B cell (primary cell): Measurements from ENCODE around the gene WNK1. TPM values are rescaled to one million over a fixed set of nuclear protein-coding genes. Genes with fewer than 3 reads are reported as not detected.

Source experiments
- ATAC-seq: fragments of 200-7000 bp; cut with Tn5 transposase; one replicate; pipeline ENCODE4 v1.10.0; 2021; ENCODE audit warnings: low read depth, mild to moderate bottlenecking, moderate number of reproducible peaks, moderate library complexity
- CTCF ChIA-PET: fragments of 350-600 bp; sonication (Branson Sonifier 250); formaldehyde crosslinking; loops from one replicate; lab custom pipeline; 2021; ENCODE audit warnings: antibody characterized with exemption, inconsistent platforms; lab: Charles Lee
- POLR2A ChIA-PET: fragments of 350-600 bp; sonication (Branson Sonifier 250); formaldehyde crosslinking; loops from one replicate; lab custom pipeline; 2021; ENCODE audit warnings: antibody characterized with exemption; lab: Charles Lee
- DNase-seq: peaks from one replicate; pipeline ENCODE4 v3.0.0; 2013
- H2AFZ ChIP-seq: 2 replicates; pipeline ENCODE4 v1.6.1; 2012; ENCODE audit warnings: mild to moderate bottlenecking, low read depth, low read length; ENCODE audit not compliant: insufficient read depth, poor library complexity, severe bottlenecking
- H3K27ac ChIP-seq, 2 donors: 1 replicate in 1 of 2; 2 replicates in 1 of 2; pipeline ENCODE4 v1.5.1; 2012 to 2013; ENCODE audit warnings: low read length in 2 of 2, mild to moderate bottlenecking in 2 of 2, moderate library complexity in 1 of 2
- H3K27me3 ChIP-seq, 4 experiments: fragments of 200-600 bp in 1 of 4; sonication (generic) in 1 of 4; replicated peaks in 1 of 4; 1 replicate in 2 of 4; 2 replicates in 2 of 4; pipeline versions ENCODE4 v1.6.1 to v1.7.0; 2013 to 2016; ENCODE audit warnings: low read length in 3 of 4, mild to moderate bottlenecking in 2 of 4, mixed read lengths in 1 of 4, moderate library complexity in 1 of 4; ENCODE audit not compliant: insufficient read depth in 4 of 4, control insufficient read depth in 3 of 4; ENCODE audit errors: control extremely low read depth in 1 of 4
- H3K36me3 ChIP-seq, 2 experiments: replicated peaks in 1 of 2; 1 replicate in 1 of 2; 2 replicates in 1 of 2; pipeline versions ENCODE4 v1.6.1 to v1.7.1; 2013; ENCODE audit warnings: low read length in 1 of 2; ENCODE audit not compliant: insufficient read depth in 2 of 2, control insufficient read depth in 1 of 2; ENCODE audit errors: control extremely low read depth in 1 of 2, extremely low read depth in 1 of 2
- H3K4me1 ChIP-seq, 2 donors: fragments of 200-600 bp in 1 of 2; sonication (generic) in 1 of 2; 1 replicate in 1 of 2; 2 replicates in 1 of 2; pipeline versions ENCODE4 v1.5.1 to v1.6.1; 2013 to 2017; ENCODE audit warnings: low read length in 2 of 2; ENCODE audit not compliant: control insufficient read depth in 2 of 2, insufficient read depth in 2 of 2
- H3K4me2 ChIP-seq: replicated peaks from 2 replicates; pipeline ENCODE3; 2012; ENCODE audit warnings: mild to moderate bottlenecking, low read depth, low read length; ENCODE audit not compliant: poor library complexity, severe bottlenecking
- H3K4me3 ChIP-seq, 5 experiments: fragments of 200-600 bp in 1 of 5; sonication (generic) in 1 of 5; 1 replicate in 3 of 5; 2 replicates in 2 of 5; pipeline versions ENCODE4 v1.5.1 to v1.7.0; 2011 to 2016; ENCODE audit warnings: low read length in 4 of 5, mild to moderate bottlenecking in 4 of 5, low read depth in 2 of 5, control low read depth in 1 of 5, moderate library complexity in 1 of 5; ENCODE audit not compliant: insufficient read depth in 1 of 5; ENCODE audit errors: control extremely low read depth in 1 of 5, extremely low read depth in 1 of 5
- H3K79me2 ChIP-seq: fragments of 200-600 bp; sonication (generic); one replicate; pipeline ENCODE4 v1.6.0; 2016; ENCODE audit warnings: low read length; ENCODE audit not compliant: control insufficient read depth, insufficient read depth
- H3K9ac ChIP-seq: fragments of 200-600 bp; sonication (generic); 2 replicates; pipeline ENCODE4 v1.6.1; 2017; ENCODE audit warnings: mild to moderate bottlenecking, low read length, moderate library complexity
- H3K9me3 ChIP-seq, 3 donors: one replicate each; pipeline versions ENCODE4 v1.6.1 to v1.7.1; 2013; ENCODE audit warnings: low read length in 2 of 3; ENCODE audit not compliant: control insufficient read depth in 2 of 3, insufficient read depth in 1 of 3; ENCODE audit errors: control extremely low read depth in 1 of 3
- H4K20me1 ChIP-seq: 2 replicates; pipeline ENCODE4 v1.6.0; 2012; ENCODE audit warnings: mild to moderate bottlenecking, low read length; ENCODE audit not compliant: insufficient read depth, control insufficient read depth, poor library complexity, severe bottlenecking
- H3K27ac Mint-ChIP-seq: one replicate; pipeline ENCODE4 v1.8.0; 2021; ENCODE audit warnings: mixed read lengths
- H3K27me3 Mint-ChIP-seq: one replicate; pipeline ENCODE4 v1.8.0; 2021; ENCODE audit warnings: mixed read lengths
- H3K4me1 Mint-ChIP-seq: one replicate; pipeline ENCODE4 v1.8.0; 2021; ENCODE audit warnings: mixed read lengths
- H3K4me3 Mint-ChIP-seq: one replicate; pipeline ENCODE4 v1.8.0; 2021; ENCODE audit warnings: mixed read lengths
- H3K9me3 Mint-ChIP-seq: one replicate; pipeline ENCODE4 v1.8.0; 2022; ENCODE audit warnings: mixed read lengths; ENCODE audit not compliant: insufficient read depth
- EZH2 ChIP-seq: IDR thresholded peaks from 2 replicates; pipeline ENCODE4 v1.6.1; 2012; ENCODE audit warnings: borderline replicate concordance, low read depth, mild to moderate bottlenecking, moderate library complexity, low read length; ENCODE audit not compliant: insufficient read depth, poor library complexity, severe bottlenecking
- WGBS: methylation state at CpG from one replicate; pipeline ENCODE4 v1.1.5; 2013; ENCODE audit warnings: missing lambda C conversion rate; ENCODE audit not compliant: insufficient coverage; 5-methylcytosine and 5-hydroxymethylcytosine counted together
- intact Hi-C: fragments of 100-400 bp; cut with micrococcal nuclease; formaldehyde crosslinking; loops from one replicate; pipeline ENCODE4 v1.10.0; 2022
- polyA plus RNA-seq: library from polyadenylated mRNA; depleted of rRNA; stranded (reverse); fragments of >200 nt; gene quantifications from 2 replicates; pipeline ENCODE4 v1.2.3, GENCODE V29; 2012
- total RNA-seq, 2 donors: library from RNA; stranded (reverse); fragments of 120-200 nt in 1 of 2; gene quantifications; 1 replicate in 1 of 2; 2 replicates in 1 of 2; pipeline versions ENCODE4 v1.2.3 to v1.2.4, GENCODE V29; 2013 to 2022
- TF ChIP-seq, protein P1 (sequence below): fragments of 200-600 bp; IDR thresholded peaks from one replicate; pipeline ENCODE4 v1.8.0; 2022; ENCODE audit warnings: antibody characterized with exemption, mild to moderate bottlenecking

WNK1 gene
- total and polyA plus RNA-seq, 2 donors (not counting 1 experiment from before 2014, with no cell fraction given), result 43.9 to 188 TPM

DNA sequence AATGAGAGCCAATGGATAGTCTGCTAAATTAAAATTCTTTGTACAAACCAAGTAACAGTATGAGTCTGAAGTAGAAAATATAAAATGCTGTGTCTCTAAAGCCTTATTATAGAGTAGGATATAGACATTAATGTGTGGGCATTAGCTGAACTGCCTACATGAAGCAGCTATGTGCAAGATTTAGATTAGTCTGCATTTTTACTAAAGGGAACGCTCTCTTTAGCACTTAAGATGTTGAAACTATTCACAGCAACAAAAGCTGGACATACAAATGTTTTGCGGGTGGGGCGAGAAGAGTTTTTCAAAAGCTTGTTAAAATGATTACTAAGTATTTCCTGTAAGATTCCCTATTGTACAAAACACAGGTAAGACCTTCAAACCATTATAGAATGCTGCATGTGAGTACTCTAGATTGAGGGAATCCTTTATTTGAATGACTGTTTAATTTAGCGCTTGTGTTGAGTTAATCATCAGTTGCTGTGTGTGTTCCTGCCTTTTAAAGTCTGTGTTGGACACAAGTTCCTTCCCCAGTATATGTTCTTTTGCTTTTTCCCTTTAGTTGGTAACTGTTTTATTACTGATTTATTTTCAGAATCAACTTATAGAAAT, 110.0 kb downstream of the WNK1 start:
- peak overlapping the region in 1 of 2 donors; percentile 23 for H3K27ac ChIP-seq
- intact Hi-C loops, result loop anchor here (10.0 kb wide), 1 partner anchor 48 kb away; no protein-coding TSS in a partner anchor
- Mint-ChIP-seq H3K4me3 (no peak overlapping the region), H3K27ac (no peak overlapping the region), H3K9me3 (no peaks in the 10 kb centered on the region), H3K27me3 (no peaks in the 10 kb centered on the region), H3K4me1 (no peaks in the 10 kb centered on the region)
- H3K4me2 ChIP-seq, result no peak overlapping the region
- no peaks in the 10 kb centered on the region for H3K4me1 ChIP-seq
- no peak overlapping the region for H2AFZ ChIP-seq
- CTCF ChIA-PET, result interaction anchor here (1.6 kb wide), 1 partner anchor 248 kb away, joined by 6 read pairs; no protein-coding TSS in a partner anchor
- no peak overlapping the region for H3K9ac ChIP-seq
- no peaks in the 10 kb centered on the region for H3K27me3 ChIP-seq
- TF ChIP-seq, protein P1, sequence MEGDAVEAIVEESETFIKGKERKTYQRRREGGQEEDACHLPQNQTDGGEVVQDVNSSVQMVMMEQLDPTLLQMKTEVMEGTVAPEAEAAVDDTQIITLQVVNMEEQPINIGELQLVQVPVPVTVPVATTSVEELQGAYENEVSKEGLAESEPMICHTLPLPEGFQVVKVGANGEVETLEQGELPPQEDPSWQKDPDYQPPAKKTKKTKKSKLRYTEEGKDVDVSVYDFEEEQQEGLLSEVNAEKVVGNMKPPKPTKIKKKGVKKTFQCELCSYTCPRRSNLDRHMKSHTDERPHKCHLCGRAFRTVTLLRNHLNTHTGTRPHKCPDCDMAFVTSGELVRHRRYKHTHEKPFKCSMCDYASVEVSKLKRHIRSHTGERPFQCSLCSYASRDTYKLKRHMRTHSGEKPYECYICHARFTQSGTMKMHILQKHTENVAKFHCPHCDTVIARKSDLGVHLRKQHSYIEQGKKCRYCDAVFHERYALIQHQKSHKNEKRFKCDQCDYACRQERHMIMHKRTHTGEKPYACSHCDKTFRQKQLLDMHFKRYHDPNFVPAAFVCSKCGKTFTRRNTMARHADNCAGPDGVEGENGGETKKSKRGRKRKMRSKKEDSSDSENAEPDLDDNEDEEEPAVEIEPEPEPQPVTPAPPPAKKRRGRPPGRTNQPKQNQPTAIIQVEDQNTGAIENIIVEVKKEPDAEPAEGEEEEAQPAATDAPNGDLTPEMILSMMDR, result no peak
- TF ChIP-seq EZH2, result no peak
- WGBS, result no CpG with 5 or more reads among the region's 4 CpGs
- ATAC-seq (no peak), DNase-seq (no peak)
- H3K9me3 ChIP-seq, result no peaks in the 10 kb centered on the region
- H3K79me2 ChIP-seq, result no peaks in the 10 kb centered on the region
- peaks cover 14 to 61% of the 10 kb centered on the region in 2 experiments for H3K36me3 ChIP-seq
- POLR2A ChIA-PET, result no interaction called here
- no peak overlapping the region for H3K4me3 ChIP-seq
- H4K20me1 ChIP-seq, result no peaks in the 10 kb centered on the region

- CTCF ChIA-PET, result no interaction called here
- Histone ChIP-seq H3K36me3 (peaks cover 12 to 60% of the 10 kb centered on the region in 2 experiments), H3K9me3 (no peaks in the 10 kb centered on the region), H3K27ac (no peak overlapping the region), H3K4me2 (no peak overlapping the region), H3K4me3 (no peak overlapping the region), H3K9ac (no peak overlapping the region), H3K79me2 (no peaks in the 10 kb centered on the region), H3K27me3 (no peaks in the 10 kb centered on the region), H3K4me1 (no peaks in the 10 kb centered on the region), H2AFZ (no peak overlapping the region), H4K20me1 (no peaks in the 10 kb centered on the region)
- TF ChIP-seq, protein P1, result no peak
- TF ChIP-seq EZH2, result no peak
- Mint-ChIP-seq H3K27ac (no peak overlapping the region), H3K9me3 (no peaks in the 10 kb centered on the region), H3K4me1 (no peaks in the 10 kb centered on the region), H3K4me3 (no peak overlapping the region), H3K27me3 (no peaks in the 10 kb centered on the region)
- WGBS, result no CpG with 5 or more reads among the region's 1 CpG
- intact Hi-C loops, result loop anchor here (10.0 kb wide), 1 partner anchor 48 kb away; no protein-coding TSS in a partner anchor
- POLR2A ChIA-PET, result no interaction called here
- ATAC-seq, result no peak
- DNase-seq, result no peak
Observed at GRCh38 chr12:863285-863684, 110.9 kb downstream of the WNK1 start.
